HG03469 (cell line): ENCODE data around the gene PRMT6.
"Not testable (repeated sequence)": the region's sequence is repeated elsewhere in the genome, so short reads cannot be mapped to it uniquely, and the experiment has no call there.

Experiments
- ATAC-seq: cut with Tn5 transposase; IDR thresholded peaks from one replicate; pipeline ENCODE4 v1.9.1; 2021; ENCODE audit warnings: mild to moderate bottlenecking, moderate library complexity, moderate number of reproducible peaks; ENCODE audit not compliant: unreplicated experiment

PRMT6 gene

DNA sequence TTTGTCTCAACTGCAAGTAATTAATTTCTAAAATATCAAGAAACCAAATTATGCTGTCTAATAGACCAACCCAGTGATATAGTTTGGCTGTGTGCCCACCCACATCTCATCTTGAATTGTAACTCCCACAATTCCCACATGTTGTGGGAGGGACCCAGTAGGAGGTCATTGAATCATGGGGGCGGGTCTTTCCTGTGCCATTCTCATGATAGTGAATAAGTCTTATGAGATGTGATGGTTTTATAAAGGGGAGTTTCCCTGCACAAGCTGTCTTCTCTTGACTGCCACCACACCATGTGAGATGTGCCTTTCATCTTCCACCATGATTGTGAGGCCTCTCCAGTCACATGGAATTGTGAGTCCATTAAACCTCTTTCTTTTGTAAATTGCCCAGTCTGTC, 36.9 kb downstream of the PRMT6 start:
- ATAC-seq, result not testable (repeated sequence)

- no peak for ATAC-seq
These were observed 39.2 kb downstream of the PRMT6 start for GRCh38 chr1:107095647-107096046.

DNA sequence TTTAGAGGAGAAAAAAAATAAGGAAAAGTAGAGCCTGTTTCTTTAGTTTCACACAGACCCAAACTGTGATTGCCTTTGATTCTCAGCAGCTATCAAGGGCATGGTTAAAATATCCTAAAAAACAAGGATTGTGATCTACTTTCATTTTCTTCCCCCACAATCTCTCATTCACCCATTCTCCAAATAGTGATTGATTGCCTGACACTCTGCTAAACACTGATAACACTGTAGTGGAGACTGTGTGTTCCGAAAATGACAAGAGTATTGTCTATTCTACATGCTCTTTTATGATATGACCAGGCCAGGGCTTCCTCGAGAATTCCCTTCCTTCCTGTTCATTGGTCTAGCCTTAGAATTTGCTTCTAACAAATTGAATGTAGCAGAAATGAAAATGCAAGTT, 40.2 kb downstream of the PRMT6 start:
- ATAC-seq, result no peak

DNA sequence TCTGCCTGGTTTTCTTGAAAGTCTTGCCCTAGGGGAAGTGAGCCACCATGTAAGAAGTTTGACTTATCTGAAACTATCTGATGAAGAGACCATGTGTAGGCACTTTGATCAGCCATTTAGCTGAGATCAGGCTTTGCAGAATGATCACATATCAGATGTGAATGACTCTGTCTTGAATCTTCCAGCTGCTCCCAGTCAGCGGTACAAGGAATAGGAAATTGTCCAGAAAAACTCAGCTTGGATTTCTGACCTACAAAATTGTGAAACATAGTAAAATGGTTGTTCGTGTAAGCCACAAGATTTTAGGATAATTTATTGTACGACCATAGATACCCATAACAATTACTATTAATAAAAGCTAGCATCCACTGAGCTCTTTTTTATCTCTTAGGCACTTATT, 42.5 kb downstream of the PRMT6 start:
- ATAC-seq, result no peak

DNA sequence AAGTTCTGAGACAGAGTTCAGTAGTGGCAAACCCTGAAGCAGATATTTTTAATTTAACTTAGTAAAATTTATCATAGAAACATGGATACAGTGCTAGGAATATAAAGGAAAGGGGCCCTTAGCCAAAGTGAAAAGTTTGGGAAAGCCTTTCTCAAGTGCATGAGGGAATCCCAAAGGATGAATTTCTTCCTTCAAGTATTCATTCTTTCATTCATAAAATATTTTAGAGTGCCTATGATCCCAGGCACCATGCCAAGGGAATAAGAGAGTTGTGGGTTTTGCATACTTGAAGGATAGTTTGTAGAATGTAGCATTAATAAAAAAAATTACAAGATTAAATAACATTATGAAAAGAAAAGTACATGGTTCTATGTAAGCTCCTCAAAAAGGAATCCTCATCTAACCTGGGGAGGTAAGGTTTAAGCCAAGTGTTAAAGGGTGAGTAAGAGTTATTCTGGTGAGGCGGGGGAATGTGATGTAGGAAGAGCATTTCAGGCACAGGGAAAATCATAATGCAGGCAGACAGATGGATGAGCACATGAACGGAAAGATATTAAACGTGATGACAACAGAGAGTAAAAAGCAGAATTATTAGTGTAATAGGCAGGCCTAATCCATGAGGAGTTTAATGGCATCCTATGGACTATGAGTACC, 44.0 kb downstream of the PRMT6 start:
- no peak for ATAC-seq

GRCh38 chr1:107105914-107106313, 49.4 kb downstream of the PRMT6 start:
- no peak for ATAC-seq
